Stimulated activated naive CD4-positive, alpha-beta T cell treated with Interleukin-2 at 50 U/mL for 16 hours (primary cell): ENCODE data around the gene OR6C4.
"Not testable (repeated sequence)": the region's sequence is repeated elsewhere in the genome, so short reads cannot be mapped to it uniquely, and the experiment has no call there.

Experiments
- DNase-seq: peaks from one replicate; lab custom pipeline; 2025; lab: John Stamatoyannopoulos, UW

OR6C4 gene

DNA sequence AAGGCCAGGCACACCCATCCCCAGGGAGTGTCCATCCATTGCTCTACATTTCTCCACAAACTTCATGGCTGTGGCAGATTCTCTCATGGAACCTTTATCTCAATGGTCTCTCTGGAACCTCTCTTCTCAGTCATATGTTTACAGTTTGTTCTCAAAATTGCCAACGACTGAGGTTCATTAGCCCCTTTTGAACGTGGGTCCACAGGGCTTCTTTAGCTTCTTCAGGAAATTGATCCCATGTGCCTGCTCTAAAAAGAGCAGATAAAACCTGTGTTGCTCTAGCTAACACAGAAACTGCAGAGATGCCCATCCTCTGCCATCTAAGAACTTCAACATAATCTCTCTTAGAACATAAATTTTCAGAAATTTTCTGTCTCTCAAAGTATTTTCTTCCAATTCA is at the start of gene OR6C4:
OR6C4 (plus strand) TSS at position 301 of the 400 bp plus-strand sequence. CDS start 1,625 bp downstream, outside the sequence.
- DNase-seq: no peak

- DNase-seq: no peak
Observed at GRCh38 chr12:55499810-55500252, 49.6 kb upstream of the OR6C4 start.

DNA sequence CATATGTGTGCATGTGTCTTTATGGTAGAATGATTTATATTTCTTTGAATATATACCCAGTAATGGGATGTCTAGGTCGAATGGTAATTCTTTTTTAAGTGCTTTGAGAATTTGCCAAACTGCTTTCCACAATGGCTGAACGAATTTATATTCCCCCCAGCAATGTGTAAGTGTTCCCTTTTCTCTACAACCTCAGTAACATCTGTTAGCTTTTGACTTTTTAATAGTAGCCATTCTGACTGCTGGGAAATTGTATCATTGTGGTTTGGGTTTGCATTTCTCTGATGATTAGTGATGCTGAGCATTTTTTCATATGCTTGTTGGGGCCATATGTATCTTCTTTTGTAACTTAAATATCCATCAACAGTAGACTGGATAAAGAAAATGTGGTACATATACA is 47.8 kb upstream of the OR6C4 start:
- no peak for DNase-seq

DNA sequence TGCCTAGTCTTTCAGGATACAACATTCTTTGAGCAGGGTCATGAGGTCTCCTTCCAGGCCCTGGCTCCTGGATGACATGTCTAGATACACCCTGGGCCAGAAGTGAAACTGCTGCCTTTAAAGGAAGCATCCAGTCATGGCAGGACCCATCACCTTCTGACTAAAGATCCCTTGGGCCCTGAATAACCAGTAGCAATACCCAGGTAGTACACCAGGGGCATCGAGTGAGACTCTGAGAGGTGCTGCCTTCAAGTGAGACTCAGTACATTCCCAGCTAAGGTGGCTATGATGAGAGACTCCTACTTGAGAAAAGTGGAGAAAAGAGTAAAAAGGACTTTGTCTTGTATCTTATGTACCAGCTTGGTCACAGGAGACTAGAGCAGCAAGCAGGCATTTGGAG is 33.7 kb upstream of the OR6C4 start:
- DNase-seq: no peak

- no peak for DNase-seq
Observed at GRCh38 chr12:55516391-55516790, 33.0 kb upstream of the OR6C4 start.

DNA sequence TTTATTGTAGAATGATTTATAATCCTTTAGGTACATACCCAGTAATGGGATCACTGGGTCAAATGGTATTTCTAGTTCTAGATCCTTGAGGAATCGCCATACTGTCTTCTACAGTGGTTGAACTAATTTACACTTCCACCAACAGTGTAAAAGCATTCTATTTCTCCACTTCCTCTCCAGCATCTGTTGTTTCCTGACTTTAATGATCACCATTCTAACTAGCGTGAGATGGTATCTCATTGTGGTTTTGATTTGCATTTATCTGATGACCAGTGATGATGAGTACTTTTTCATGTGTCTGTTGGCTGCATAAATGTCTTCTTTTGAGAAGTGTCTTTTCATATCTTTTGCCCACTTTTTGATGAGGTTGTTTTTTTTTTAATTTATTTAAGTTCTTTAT is 1.2 kb upstream of the OR6C4 start:
- not testable (repeated sequence) for DNase-seq

- DNase-seq: no peak
Observed at GRCh38 chr12:55548756-55549155, 646 bp upstream of the OR6C4 start.

DNA sequence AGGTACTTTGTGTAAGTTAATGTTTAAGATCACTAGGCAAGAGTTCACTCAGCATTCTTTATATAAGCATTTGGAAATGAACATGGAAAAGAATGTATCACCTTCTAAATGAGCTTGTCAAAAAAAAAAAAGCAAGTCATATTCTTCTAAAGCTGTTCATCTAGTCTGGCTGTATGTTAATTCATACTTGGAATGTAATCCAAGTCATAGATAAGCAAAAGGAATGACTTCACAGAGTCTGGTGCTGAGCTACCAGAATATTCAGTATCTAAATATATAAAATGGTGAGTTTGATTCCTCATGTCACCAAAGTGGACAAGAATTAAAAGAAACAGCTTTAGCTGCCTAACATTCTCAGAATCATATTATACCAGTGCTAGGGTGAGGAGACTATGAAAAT is 4.9 kb downstream of the OR6C4 start:
- DNase-seq: no peak

- not testable (repeated sequence) for DNase-seq
Observed at GRCh38 chr12:55570060-55570459, 20.7 kb downstream of the OR6C4 start.

GRCh38 chr12:55570689-55571088 is 21.3 kb downstream of the OR6C4 start:
- not testable (repeated sequence) for DNase-seq

DNA sequence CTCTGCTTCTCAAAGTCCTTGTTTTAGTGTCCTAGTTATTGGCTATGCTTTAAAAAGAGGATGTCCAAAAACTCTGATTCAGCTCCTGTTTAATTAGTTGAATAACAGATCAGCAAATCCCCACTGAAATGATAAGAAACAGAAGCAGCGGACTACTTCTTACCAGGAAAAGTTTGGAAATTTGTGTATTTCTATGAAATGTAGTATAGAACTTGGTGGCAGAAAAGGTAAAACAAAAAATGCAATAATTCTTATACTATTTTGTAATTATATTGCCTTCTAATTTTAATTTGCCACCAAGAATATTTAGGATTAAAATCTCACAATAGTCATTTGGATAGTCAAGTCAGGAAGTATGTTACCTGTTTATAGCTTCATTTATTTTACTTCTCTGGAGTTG is 22.8 kb downstream of the OR6C4 start, which contains the start of gene OR2AP1:
OR2AP1 (plus strand) TSS at position 301 of the 400 bp plus-strand sequence. CDS start 1,947 bp downstream, outside the sequence.
- DNase-seq: no peak

DNA sequence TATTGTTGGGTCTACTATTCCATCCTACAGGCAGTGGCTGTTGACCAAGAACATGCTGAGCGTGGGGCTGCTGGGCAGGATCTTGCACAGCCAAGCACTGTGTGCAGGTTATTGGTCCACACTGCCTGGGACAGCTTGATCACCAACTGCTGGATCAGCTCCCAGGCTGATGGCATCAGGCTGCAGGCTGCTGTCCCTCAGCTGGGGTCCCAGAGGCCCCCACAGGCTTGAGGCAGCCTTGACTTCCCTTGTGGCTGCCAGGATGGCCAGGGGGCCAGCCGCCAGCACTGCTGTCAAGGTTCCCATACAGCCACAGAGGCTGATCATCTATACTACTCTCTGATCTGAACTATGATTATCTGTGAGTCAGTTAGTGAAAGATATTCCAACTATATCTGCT is 32.7 kb downstream of the OR6C4 start:
- no peak for DNase-seq

- DNase-seq: no peak
Observed at GRCh38 chr12:55585817-55586216, 36.4 kb downstream of the OR6C4 start.

DNA sequence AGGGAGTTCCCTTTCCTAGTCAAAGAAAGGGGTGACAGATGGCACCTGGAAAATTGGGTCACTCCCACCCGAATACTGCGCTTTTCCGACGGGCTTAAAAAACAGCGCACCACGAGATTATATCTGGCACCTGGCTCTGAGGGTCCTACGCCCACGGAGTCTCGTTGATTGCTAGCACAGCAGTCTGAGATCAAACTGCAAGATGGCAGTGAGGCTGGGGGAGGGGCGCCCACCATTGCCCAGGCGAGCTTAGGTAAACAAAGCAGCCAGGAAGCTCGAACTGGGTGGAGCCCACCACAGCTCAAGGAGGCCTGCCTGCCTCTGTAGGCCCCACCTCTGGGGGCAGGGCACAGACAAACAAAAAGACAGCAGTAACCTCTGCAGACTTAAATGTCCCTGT is 40.8 kb downstream of the OR6C4 start:
- DNase-seq: not testable (repeated sequence)
